Ovary (tissue), 9 donors: Measurements from ENCODE around the gene HOXA2. TPM values are rescaled to one million over a fixed set of nuclear protein-coding genes. Genes with fewer than 3 reads are reported as not detected.

Experiments
- DNase-seq, 5 donors: peaks; one replicate each; pipeline ENCODE4 v3.0.0-alpha.2; 2019 to 2020
- H3K27ac ChIP-seq, 2 donors: fragments of 200-600 bp; one replicate each; pipeline versions ENCODE4 v1.5.1 to v1.8.0; 2019 to 2022
- H3K27me3 ChIP-seq: fragments of 200-600 bp; one replicate; pipeline ENCODE4 v1.8.0; 2022
- H3K36me3 ChIP-seq: fragments of 200-600 bp; sonication (generic); one replicate; pipeline ENCODE4 v1.5.1; 2019
- H3K4me1 ChIP-seq: one replicate; pipeline ENCODE4 v1.8.1; 2013; ENCODE audit warnings: mild to moderate bottlenecking, moderate library complexity; ENCODE audit not compliant: insufficient read depth
- H3K4me3 ChIP-seq: fragments of 200-600 bp; sonication (generic); one replicate; pipeline ENCODE4 v1.5.1; 2017
- H3K9me3 ChIP-seq, 2 donors: fragments of 200-600 bp in 1 of 2; sonication (generic) in 1 of 2; one replicate each; pipeline versions ENCODE4 v1.5.1 to v1.8.1; 2013 to 2019; ENCODE audit warnings: mild to moderate bottlenecking in 1 of 2, moderate library complexity in 1 of 2
- CTCF ChIP-seq, 3 donors: fragments of 450-650 bp in 2 of 3; fragments of 200-600 bp in 1 of 3; IDR thresholded peaks; one replicate each; pipeline versions ENCODE4 v1.5.1 to v1.8.0; 2016 to 2022; ENCODE audit warnings: antibody characterized with exemption in 3 of 3, mild to moderate bottlenecking in 1 of 3
- EP300 ChIP-seq: sonication (generic); formaldehyde crosslinking; IDR thresholded peaks from one replicate; pipeline ENCODE4 v1.6.1; 2017; ENCODE audit warnings: antibody characterized with exemption
- POLR2A ChIP-seq: fragments of 450-650 bp; IDR thresholded peaks from one replicate; pipeline ENCODE4 v1.6.1; 2017; ENCODE audit warnings: antibody characterized with exemption, mild to moderate bottlenecking, moderate library complexity
- WGBS, 3 donors: extraction: QIAGEN DNeasy Blood & Tissue Kit in 1 of 3; methylation state at CpG; one replicate each; pipeline versions ENCODE4 v1.1.5 to v1.1.7; 2013 to 2017; 5-methylcytosine and 5-hydroxymethylcytosine counted together
- intact Hi-C, 4 donors: fragments of 100-400 bp; cut with DNase I; formaldehyde crosslinking; loops; one replicate each; pipeline versions ENCODE4 v1.11.0 to v1.15.1; 2022 to 2023
- polyA plus RNA-seq, 2 donors: library from polyadenylated mRNA; stranded (reverse); fragments of 200-250 nt in 1 of 2; fragments of 350-450 nt in 1 of 2; fragmentation: Illumina TruSeq in 1 of 2; extraction: RNeasy Lipid Tissue Mini Kit (QIAGEN cat#74804) in 1 of 2; gene quantifications; one replicate each; pipeline ENCODE4 v1.2.3, GENCODE V29; 2013 to 2014
- total RNA-seq, 7 donors: library from RNA; depleted of rRNA in 2 of 7; stranded (reverse); fragments of >200 nt in 2 of 7; fragmentation: NEBNext Ultra II Directional in 3 of 7; extraction: Animal tissue kit (Norgen Biotek cat#: 25700) in 3 of 7; gene quantifications; one replicate each; pipeline versions ENCODE4 v1.1.0 to v1.2.4, GENCODE V29; 2016 to 2023
- donor health status: DM: no; HTN: no; CAD: no; lungs with moderate emphysema.
- donor health status: DM: no; HTN: no; CAD: no.
- donor health status: Bipolar disorder and iron deficiency.
- donor health status: DM: yes; HTN: yes; CAD: no.
- donor health status: DM: no; HTN: no; CAD: no.
- donor health status: DM: yes; HTN: yes; CAD: no.

Gene HOXA2
- total and polyA plus RNA-seq, 9 donors, result 0.36 to 9.0 (median 1.1) TPM; not detected in 2

- no peak for DNase-seq
- no peak for TF ChIP-seq POLR2A
- no peak for TF ChIP-seq CTCF (IDR thresholded peaks at IDR 0.05)
- TF ChIP-seq EP300, result no peak
- H3K27me3 ChIP-seq, result no peaks in the 10 kb centered on the region
- intact Hi-C loops, result loop anchor here in 3 of 4 donors (5.0 kb wide), 2 partner anchors 282 to 287 kb away; no protein-coding TSS in a partner anchor
- H3K9me3 ChIP-seq, result no peaks in the 10 kb centered on the region
- no peaks in the 10 kb centered on the region for H3K36me3 ChIP-seq
- H3K4me1 ChIP-seq, result peaks cover 1% of the 10 kb centered on the region
- no peak overlapping the region for H3K27ac ChIP-seq
- H3K4me3 ChIP-seq, result peak overlapping the region; percentile 24
- WGBS, 3 donors, result 32 to 52% (median 36%) methylated on average over 51 to 53 of the region's 53 CpGs
Measured at GRCh38 chr7:27139334-27140125, 37.0 kb upstream of the HOXA2 start.

GRCh38 chr7:27138985-27139333, 36.5 kb upstream of the HOXA2 start:
- Histone ChIP-seq H3K4me3 (peak overlapping the region; percentile 24), H3K4me1 (peaks cover 1% of the 10 kb centered on the region), H3K27ac (no peak overlapping the region), H3K9me3 (no peaks in the 10 kb centered on the region), H3K36me3 (no peaks in the 10 kb centered on the region), H3K27me3 (no peaks in the 10 kb centered on the region)
- DNase-seq, result no peak
- no peak for TF ChIP-seq CTCF (IDR thresholded peaks at IDR 0.05)
- TF ChIP-seq POLR2A, result no peak
- TF ChIP-seq EP300, result no peak
- 65 to 87% (median 68%) methylated on average over 11 of the region's 11 CpGs for WGBS, 3 donors
- intact Hi-C loops, result no loop called here

GRCh38 chr7:27138472-27138871, 36.0 kb upstream of the HOXA2 start:
- H3K36me3 ChIP-seq, result no peaks in the 10 kb centered on the region
- no peaks in the 10 kb centered on the region for H3K9me3 ChIP-seq
- H3K27ac ChIP-seq, result no peak overlapping the region
- 95 to 97% (median 95%) methylated on average over 1 of the region's 1 CpG for whole genome bisulfite sequencing, 3 donors
- no peaks in the 10 kb centered on the region for H3K4me1 ChIP-seq
- no peaks in the 10 kb centered on the region for H3K27me3 ChIP-seq
- H3K4me3 ChIP-seq, result no peak overlapping the region
- TF ChIP-seq EP300 (no peak), CTCF (IDR thresholded peaks at IDR 0.05) (no peak), POLR2A (no peak)
- intact Hi-C loops, result no loop called here
- DNase-seq, result no peak

GRCh38 chr7:27137640-27138315, 35.3 kb upstream of the HOXA2 start:
- H3K4me1 ChIP-seq, result no peaks in the 10 kb centered on the region
- TF ChIP-seq POLR2A, result no peak
- no peak for TF ChIP-seq CTCF (IDR thresholded peaks at IDR 0.05)
- no peak for TF ChIP-seq EP300
- WGBS, 3 donors, result 82 to 89% (median 85%) methylated on average over 2 of the region's 2 CpGs

More at GRCh38 chr7:27137640-27138315, 35.3 kb upstream of the HOXA2 start:
- Histone ChIP-seq H3K9me3 (no peaks in the 10 kb centered on the region), H3K27me3 (no peaks in the 10 kb centered on the region), H3K36me3 (no peaks in the 10 kb centered on the region), H3K4me3 (no peak overlapping the region), H3K27ac (no peak overlapping the region)
- intact Hi-C loops, result no loop called here
- DNase-seq, result no peak
